Mesendoderm (in vitro differentiated cells): ENCODE data around the gene MMEL1.

Source experiments
- DNase-seq: peaks from one replicate; pipeline ENCODE4 v3.0.0; 2013
- H2AK5ac ChIP-seq: 2 replicates; pipeline ENCODE4 v1.6.1; 2013; ENCODE audit warnings: low read length, inconsistent platforms
- H2BK120ac ChIP-seq: 2 replicates; pipeline ENCODE4 v1.6.1; 2013; ENCODE audit warnings: low read depth, mild to moderate bottlenecking, low read length, moderate library complexity, mixed read lengths
- H2BK15ac ChIP-seq: replicated peaks from 2 replicates; pipeline ENCODE4 v1.6.1; 2013; ENCODE audit warnings: low read depth, mild to moderate bottlenecking, moderate library complexity
- H2BK5ac ChIP-seq: 2 replicates; pipeline ENCODE4 v1.6.1; 2013; ENCODE audit warnings: low read length, inconsistent platforms
- H3K18ac ChIP-seq: 2 replicates; pipeline ENCODE4 v1.6.1; 2013; ENCODE audit warnings: mild to moderate bottlenecking, low read length, mixed read lengths
- H3K23ac ChIP-seq: one replicate; pipeline ENCODE4 v1.6.1; 2013; ENCODE audit warnings: low read length
- H3K27ac ChIP-seq: 2 replicates; pipeline ENCODE4 v1.5.1; 2013; ENCODE audit warnings: low read depth, mild to moderate bottlenecking, inconsistent platforms, low read length, moderate library complexity
- H3K27me3 ChIP-seq: 2 replicates; pipeline ENCODE4 v1.6.1; 2013; ENCODE audit warnings: low read length, control low read depth, mild to moderate bottlenecking, inconsistent platforms; ENCODE audit not compliant: insufficient read depth, poor library complexity
- H3K36me3 ChIP-seq: 2 replicates; pipeline ENCODE4 v1.6.1; 2013; ENCODE audit warnings: low read length, inconsistent platforms; ENCODE audit not compliant: control insufficient read depth, insufficient read depth
- H3K4ac ChIP-seq: one replicate; pipeline ENCODE4 v1.6.1; 2013; ENCODE audit warnings: low read depth, mild to moderate bottlenecking, low read length, moderate library complexity
- H3K4me1 ChIP-seq: 2 replicates; pipeline ENCODE4 v1.6.1; 2013; ENCODE audit warnings: low read depth, low read length, inconsistent platforms; ENCODE audit not compliant: control insufficient read depth
- H3K4me2 ChIP-seq: 2 replicates; pipeline ENCODE4 v1.6.1; 2013; ENCODE audit warnings: low read length
- H3K4me3 ChIP-seq: 2 replicates; pipeline ENCODE4 v1.5.1; 2013; ENCODE audit warnings: mild to moderate bottlenecking, low read length
- H3K56ac ChIP-seq: one replicate; pipeline ENCODE4 v1.6.1; 2013; ENCODE audit warnings: low read length
- H3K79me1 ChIP-seq: 2 replicates; pipeline ENCODE4 v1.6.1; 2013; ENCODE audit warnings: low read length, inconsistent platforms
- H3K79me2 ChIP-seq: 2 replicates; pipeline ENCODE4 v1.6.1; 2013; ENCODE audit warnings: mild to moderate bottlenecking, low read length; ENCODE audit not compliant: control insufficient read depth, insufficient read depth
- H3K9ac ChIP-seq: 2 replicates; pipeline ENCODE4 v1.6.1; 2013; ENCODE audit warnings: low read length, inconsistent platforms
- H4K5ac ChIP-seq: one replicate; pipeline ENCODE4 v1.6.1; 2013; ENCODE audit warnings: low read length
- H4K8ac ChIP-seq: one replicate; pipeline ENCODE4 v1.6.1; 2013; ENCODE audit warnings: low read depth, mild to moderate bottlenecking, control low read depth, low read length, moderate library complexity
- WGBS: extraction: QIAGEN DNeasy Blood & Tissue Kit; methylation state at CpG from one replicate; pipeline ENCODE4 v1.1.7; 2013; ENCODE audit warnings: low lambda C conversion rate, missing lambda C conversion rate; ENCODE audit not compliant: insufficient coverage; ENCODE audit errors: extremely low coverage; 5-methylcytosine and 5-hydroxymethylcytosine counted together

Gene MMEL1

GRCh38 chr1:2545754-2546514, 86.9 kb downstream of the MMEL1 start:
- Histone ChIP-seq H3K36me3 (no peaks in the 10 kb centered on the region), H3K27me3 (no peaks in the 10 kb centered on the region), H3K27ac (peak overlapping the region; percentile 62), H3K4ac (peak overlapping the region; percentile 10), H2BK120ac (no peak overlapping the region), H4K5ac (no peak overlapping the region), H4K8ac (no peak overlapping the region), H3K79me1 (no peaks in the 10 kb centered on the region), H3K79me2 (no peaks in the 10 kb centered on the region), H3K4me2 (peak overlapping the region; percentile 68), H2BK5ac (no peak overlapping the region), H3K4me3 (peak overlapping the region; percentile 44), H2BK15ac (no peak overlapping the region), H3K56ac (peak overlapping the region; percentile 85), H3K9ac (peak overlapping the region; percentile 72), H3K23ac (no peak overlapping the region), H2AK5ac (no peak overlapping the region), H3K18ac (peak overlapping the region; percentile 69), H3K4me1 (no peaks in the 10 kb centered on the region)
- WGBS: no CpG with 5 or more reads among the region's 43 CpGs
- DNase-seq: peak; percentile 96

- Histone ChIP-seq H4K8ac (no peak overlapping the region), H3K4me2 (no peak overlapping the region), H3K36me3 (no peaks in the 10 kb centered on the region), H3K27ac (peak overlapping the region; percentile 22), H3K4me1 (no peaks in the 10 kb centered on the region), H3K27me3 (no peaks in the 10 kb centered on the region), H3K4ac (no peak overlapping the region), H2BK5ac (no peak overlapping the region), H3K56ac (peak overlapping the region; percentile 11), H2AK5ac (no peak overlapping the region), H2BK120ac (no peak overlapping the region), H3K18ac (no peak overlapping the region), H3K23ac (no peak overlapping the region), H3K4me3 (no peak overlapping the region), H3K9ac (no peak overlapping the region), H4K5ac (no peak overlapping the region), H3K79me2 (no peaks in the 10 kb centered on the region), H2BK15ac (no peak overlapping the region), H3K79me1 (no peaks in the 10 kb centered on the region)
- WGBS: no CpG with 5 or more reads among the region's 19 CpGs
- no peak for DNase-seq
Observed at GRCh38 chr1:2544875-2545640, 87.8 kb downstream of the MMEL1 start.

GRCh38 chr1:2544093-2544874, 88.5 kb downstream of the MMEL1 start:
- no peaks in the 10 kb centered on the region for H3K27me3 ChIP-seq
- no peak overlapping the region for H2BK15ac ChIP-seq
- H3K79me1 ChIP-seq: no peaks in the 10 kb centered on the region
- peak overlapping the region; percentile 27 for H3K9ac ChIP-seq
- peak overlapping the region; percentile 64 for H3K56ac ChIP-seq
- no peak overlapping the region for H3K18ac ChIP-seq
- no peak for DNase-seq
- H2BK5ac ChIP-seq: no peak overlapping the region
- H3K4me1 ChIP-seq: no peaks in the 10 kb centered on the region
- no peak overlapping the region for H2AK5ac ChIP-seq
- no peak overlapping the region for H3K4me2 ChIP-seq
- H3K4me3 ChIP-seq: no peak overlapping the region
- no CpG with 5 or more reads among the region's 26 CpGs for WGBS
- H3K4ac ChIP-seq: no peak overlapping the region
- H3K23ac ChIP-seq: no peak overlapping the region
- H3K79me2 ChIP-seq: no peaks in the 10 kb centered on the region
- no peak overlapping the region for H4K5ac ChIP-seq
- no peak overlapping the region for H4K8ac ChIP-seq
- no peaks in the 10 kb centered on the region for H3K36me3 ChIP-seq
- H3K27ac ChIP-seq: no peak overlapping the region
- H2BK120ac ChIP-seq: no peak overlapping the region

- no peak overlapping the region for H2AK5ac ChIP-seq
- H3K4me2 ChIP-seq: no peak overlapping the region
- H3K27ac ChIP-seq: no peak overlapping the region
- H3K4me1 ChIP-seq: no peaks in the 10 kb centered on the region
- no peak overlapping the region for H3K23ac ChIP-seq
- H4K8ac ChIP-seq: no peak overlapping the region
- H3K4ac ChIP-seq: no peak overlapping the region
- no peak overlapping the region for H4K5ac ChIP-seq
- H2BK5ac ChIP-seq: no peak overlapping the region
- peak overlapping the region; percentile 64 for H3K56ac ChIP-seq
- DNase-seq: no peak
- no peak overlapping the region for H3K4me3 ChIP-seq
- no CpG with 5 or more reads among the region's 26 CpGs for WGBS
- peak overlapping the region; percentile 27 for H3K9ac ChIP-seq
- no peak overlapping the region for H2BK15ac ChIP-seq
- H3K27me3 ChIP-seq: no peaks in the 10 kb centered on the region
- no peaks in the 10 kb centered on the region for H3K79me1 ChIP-seq
- H3K79me2 ChIP-seq: no peaks in the 10 kb centered on the region
- H2BK120ac ChIP-seq: no peak overlapping the region
- H3K18ac ChIP-seq: no peak overlapping the region
- no peaks in the 10 kb centered on the region for H3K36me3 ChIP-seq
Observed at GRCh38 chr1:2543543-2544092, 89.2 kb downstream of the MMEL1 start.

- DNase-seq: no peak
- no peak overlapping the region for H2AK5ac ChIP-seq
- no peak overlapping the region for H3K23ac ChIP-seq
- H3K4ac ChIP-seq: no peak overlapping the region
- no peaks in the 10 kb centered on the region for H3K79me1 ChIP-seq
- H3K9ac ChIP-seq: no peak overlapping the region
- no peak overlapping the region for H3K18ac ChIP-seq
- WGBS: no CpG with 5 or more reads among the region's 11 CpGs
- H3K27me3 ChIP-seq: no peaks in the 10 kb centered on the region
- no peak overlapping the region for H2BK15ac ChIP-seq
- no peak overlapping the region for H3K56ac ChIP-seq
- H4K5ac ChIP-seq: no peak overlapping the region
- H3K36me3 ChIP-seq: no peaks in the 10 kb centered on the region
- H3K27ac ChIP-seq: no peak overlapping the region
- H4K8ac ChIP-seq: no peak overlapping the region
- no peak overlapping the region for H2BK5ac ChIP-seq
- H2BK120ac ChIP-seq: no peak overlapping the region
- no peak overlapping the region for H3K4me3 ChIP-seq
- H3K4me2 ChIP-seq: no peak overlapping the region
- H3K79me2 ChIP-seq: no peaks in the 10 kb centered on the region
- no peaks in the 10 kb centered on the region for H3K4me1 ChIP-seq
Observed at GRCh38 chr1:2542246-2542915, 90.4 kb downstream of the MMEL1 start.
